Measurements from ENCODE around the gene IRF2BP2. TPM values are rescaled to one million over a fixed set of nuclear protein-coding genes. Genes with fewer than 3 reads are reported as not detected.
"Not testable (repeated sequence)": the region's sequence is repeated elsewhere in the genome, so short reads cannot be mapped to it uniquely, and the experiment has no call there.

Gene IRF2BP2
- total RNA-seq, 4 donors from 2014 or later = 106 to 125 (median 115) TPM

GRCh38 chr1:234595899-234596298 is 14.1 kb downstream of the IRF2BP2 start:
- Histone ChIP-seq H3K9me3 (no peaks in the 10 kb centered on the region), H3K36me3 (no peaks in the 10 kb centered on the region), H3K4me1 (peaks cover 22% of the 10 kb centered on the region in 2 donors), H3K27ac (no peak overlapping the region), H3K27me3 (no peaks in the 10 kb centered on the region), H3K4me3 (replicated peaks in 1 of 3) (no peak overlapping the region)
- intact Hi-C loops (cut with DNase I) = loop anchor here (10.0 kb wide), 1 partner anchor 101 kb away; no protein-coding TSS in a partner anchor
- 97% methylated on average over 2 of the region's 2 CpGs for WGBS, 2 donors
- TF ChIP-seq, protein P1, sequence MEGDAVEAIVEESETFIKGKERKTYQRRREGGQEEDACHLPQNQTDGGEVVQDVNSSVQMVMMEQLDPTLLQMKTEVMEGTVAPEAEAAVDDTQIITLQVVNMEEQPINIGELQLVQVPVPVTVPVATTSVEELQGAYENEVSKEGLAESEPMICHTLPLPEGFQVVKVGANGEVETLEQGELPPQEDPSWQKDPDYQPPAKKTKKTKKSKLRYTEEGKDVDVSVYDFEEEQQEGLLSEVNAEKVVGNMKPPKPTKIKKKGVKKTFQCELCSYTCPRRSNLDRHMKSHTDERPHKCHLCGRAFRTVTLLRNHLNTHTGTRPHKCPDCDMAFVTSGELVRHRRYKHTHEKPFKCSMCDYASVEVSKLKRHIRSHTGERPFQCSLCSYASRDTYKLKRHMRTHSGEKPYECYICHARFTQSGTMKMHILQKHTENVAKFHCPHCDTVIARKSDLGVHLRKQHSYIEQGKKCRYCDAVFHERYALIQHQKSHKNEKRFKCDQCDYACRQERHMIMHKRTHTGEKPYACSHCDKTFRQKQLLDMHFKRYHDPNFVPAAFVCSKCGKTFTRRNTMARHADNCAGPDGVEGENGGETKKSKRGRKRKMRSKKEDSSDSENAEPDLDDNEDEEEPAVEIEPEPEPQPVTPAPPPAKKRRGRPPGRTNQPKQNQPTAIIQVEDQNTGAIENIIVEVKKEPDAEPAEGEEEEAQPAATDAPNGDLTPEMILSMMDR (IDR thresholded peaks at IDR 0.05) = no peak
- TF ChIP-seq POLR2A (IDR thresholded peaks at IDR 0.05) = no peak
- DNase-seq = no peak

GRCh38 chr1:234594575-234594974 is 15.4 kb downstream of the IRF2BP2 start:
- not testable (repeated sequence) for H3K27me3 ChIP-seq; H3K27ac ChIP-seq; H3K36me3 ChIP-seq; H3K4me3 ChIP-seq (replicated peaks in 1 of 3); H3K9me3 ChIP-seq; DNase-seq
- intact Hi-C loops (cut with DNase I) = loop anchor here (5.0 to 10.0 kb wide), 2 partner anchors 42 to 100 kb away; no protein-coding TSS in a partner anchor
- WGBS, 2 donors = 91 to 97% methylated on average over 4 of the region's 4 CpGs
- H3K4me1 ChIP-seq = peaks cover 13 to 15% of the 10 kb centered on the region in 2 donors

GRCh38 chr1:234593771-234594504 is 16.0 kb downstream of the IRF2BP2 start:
- Histone ChIP-seq H3K4me1 (peaks cover 7 to 10% of the 10 kb centered on the region in 2 donors), H3K27ac (no peak overlapping the region), H3K4me3 (replicated peaks in 1 of 3) (no peak overlapping the region), H3K27me3 (no peaks in the 10 kb centered on the region), H3K9me3 (no peaks in the 10 kb centered on the region), H3K36me3 (no peaks in the 10 kb centered on the region)
- intact Hi-C loops (cut with DNase I) = loop anchor here (5.0 to 10.0 kb wide), 2 partner anchors 42 to 99 kb away; no protein-coding TSS in a partner anchor
- no peak for DNase-seq
- no peak for TF ChIP-seq POLR2A (IDR thresholded peaks at IDR 0.05)
- TF ChIP-seq, protein P1 (IDR thresholded peaks at IDR 0.05) = no peak
- 92 to 97% methylated on average over 6 of the region's 6 CpGs for WGBS, 2 donors

GRCh38 chr1:234593109-234593508 is 16.9 kb downstream of the IRF2BP2 start:
- 97 to 99% methylated on average over 7 of the region's 7 CpGs for WGBS, 2 donors
- no peak for DNase-seq

DNA sequence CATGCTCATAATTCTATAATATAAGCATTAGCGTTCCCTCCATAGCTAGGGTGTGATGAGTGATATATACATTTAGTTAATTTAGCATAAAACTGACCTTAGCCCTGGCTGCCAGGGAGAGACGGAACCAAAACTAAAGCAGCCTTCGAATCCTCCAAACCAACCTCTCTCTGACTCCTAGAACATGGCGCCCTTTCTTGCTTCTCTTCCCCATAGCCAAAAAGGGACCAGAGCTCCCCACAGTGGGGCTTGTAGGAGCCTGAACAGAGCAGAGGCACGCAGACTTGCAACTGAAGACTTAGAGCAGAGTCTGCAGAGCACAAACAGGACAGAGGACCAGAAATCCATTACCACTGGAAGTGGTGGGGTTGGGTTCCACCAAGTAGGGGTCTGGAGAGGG is 17.7 kb downstream of the IRF2BP2 start:
- intact Hi-C loops (cut with DNase I) = loop anchor here (5.0 to 10.0 kb wide), 2 partner anchors 40 to 97 kb away; no protein-coding TSS in a partner anchor

More at GRCh38 chr1:234593109-234593508, 16.9 kb downstream of the IRF2BP2 start:
- intact Hi-C loops (cut with DNase I) = loop anchor here (5.0 to 10.0 kb wide), 2 partner anchors 41 to 98 kb away; no protein-coding TSS in a partner anchor
- H3K9me3 ChIP-seq = no peaks in the 10 kb centered on the region
- H3K4me3 ChIP-seq (replicated peaks in 1 of 3) = no peak overlapping the region
- no peak overlapping the region for H3K27ac ChIP-seq
- H3K36me3 ChIP-seq = no peaks in the 10 kb centered on the region
- H3K27me3 ChIP-seq = no peaks in the 10 kb centered on the region
- no peak for TF ChIP-seq POLR2A (IDR thresholded peaks at IDR 0.05)
- TF ChIP-seq, protein P1 (IDR thresholded peaks at IDR 0.05) = no peak
- peaks cover 0 to 1% of the 10 kb centered on the region in 2 donors for H3K4me1 ChIP-seq

More for the DNA sequence above, 17.7 kb downstream of the IRF2BP2 start:
- WGBS, 2 donors = 96 to 99% methylated on average over 5 of the region's 5 CpGs
- TF ChIP-seq, protein P1 (IDR thresholded peaks at IDR 0.05) = no peak
- TF ChIP-seq POLR2A (IDR thresholded peaks at IDR 0.05) = no peak
- Histone ChIP-seq H3K27ac (no peak overlapping the region), H3K4me3 (replicated peaks in 1 of 3) (no peak overlapping the region), H3K27me3 (no peaks in the 10 kb centered on the region), H3K4me1 (no peaks in the 10 kb centered on the region), H3K9me3 (no peaks in the 10 kb centered on the region), H3K36me3 (no peaks in the 10 kb centered on the region)
- no peak for DNase-seq

Data from thyroid gland (tissue), 4 donors.